Mesenteric fat pad (tissue), 1 donor: ENCODE measurements around the gene PNCK. TPM values are rescaled to one million over a fixed set of nuclear protein-coding genes. Genes with fewer than 3 reads are reported as not detected.
A peak's percentile ranks its signal among the peaks of the same experiment; 100 is the strongest.

Experiments used
- DNase-seq: peaks from one replicate; pipeline ENCODE4 v3.0.0-alpha.2; 2020; ENCODE audit warnings: low spot score
- total RNA-seq: library from RNA; stranded (reverse); fragmentation: NEBNext Ultra II Directional; extraction: Animal tissue kit (Norgen Biotek cat#: 25700); gene quantifications from one replicate; pipeline ENCODE4 v1.2.1, GENCODE V29; 2021
- donor health status: DM: yes; HTN: yes; CAD: no.

PNCK gene
- total RNA-seq, 1 donor from 2014 or later = 1.4 TPM

DNA sequence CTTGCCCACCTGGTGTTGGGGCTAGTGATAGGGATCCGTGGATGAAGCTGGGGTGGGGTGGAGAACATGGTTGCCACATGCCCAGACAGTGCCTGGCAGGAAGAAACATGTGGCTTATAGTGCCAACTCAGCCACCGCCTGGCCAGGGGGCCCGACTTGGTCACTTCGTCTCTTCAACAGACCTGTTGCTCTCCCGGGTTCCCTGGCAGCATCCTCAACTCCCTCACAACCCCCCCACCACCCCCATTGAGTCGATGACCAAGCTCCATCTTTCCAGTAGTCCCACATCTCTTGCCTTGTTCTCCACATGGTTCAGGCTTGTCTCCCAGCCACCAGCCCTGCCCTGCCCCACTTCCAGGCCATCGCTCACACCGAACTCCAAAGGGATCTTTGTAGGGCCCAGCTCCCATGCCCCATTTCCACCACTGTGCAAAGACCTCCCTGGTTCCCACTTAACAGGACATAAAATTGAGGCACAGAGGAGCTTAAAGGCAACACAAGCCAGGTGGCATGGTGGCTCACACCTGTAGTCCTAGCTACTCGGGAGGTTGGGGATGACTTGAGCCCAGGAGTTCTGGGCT is 7.8 kb downstream of the PNCK start:
- peak; percentile 83 for DNase-seq

DNA sequence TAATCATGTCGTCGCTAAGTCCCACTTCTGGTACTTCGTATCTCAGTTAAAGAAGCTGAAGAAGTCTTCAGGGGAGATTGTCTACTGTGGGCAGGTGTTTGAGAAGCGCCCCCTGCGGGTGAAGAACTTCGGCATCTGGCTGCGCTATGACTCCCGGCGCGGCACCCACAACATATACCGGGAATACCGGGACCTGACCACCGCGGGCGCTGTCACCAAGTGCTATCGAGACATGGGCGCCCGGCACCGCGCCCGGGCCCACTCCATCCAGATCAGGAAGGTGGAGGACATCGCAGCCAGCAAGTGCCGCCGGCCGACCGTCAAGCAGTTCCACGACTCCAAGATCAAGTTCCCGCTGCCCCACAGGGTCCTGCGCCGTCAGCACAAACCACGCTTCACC is 11.3 kb downstream of the PNCK start:
- peak; percentile 89 for DNase-seq

DNA sequence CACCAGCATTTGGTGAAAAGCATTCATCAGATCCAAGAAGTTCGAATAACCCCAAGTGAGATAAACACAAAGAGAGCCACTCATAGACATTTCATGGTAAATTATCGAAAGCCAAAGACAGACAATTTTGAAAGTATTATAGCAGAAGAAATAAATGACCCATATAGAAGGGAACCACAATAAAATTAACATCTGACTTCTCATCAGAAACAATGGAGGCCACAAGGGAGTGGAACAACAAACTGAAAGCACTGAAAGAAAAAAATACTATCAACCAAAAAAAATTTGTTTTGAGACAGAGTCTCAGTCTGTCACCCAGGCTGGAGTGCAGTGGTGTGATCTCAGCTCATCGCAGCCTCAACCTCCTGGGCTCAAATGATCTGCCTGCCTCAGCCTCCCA is 14.3 kb downstream of the PNCK start:
- DNase-seq = no peak

DNA sequence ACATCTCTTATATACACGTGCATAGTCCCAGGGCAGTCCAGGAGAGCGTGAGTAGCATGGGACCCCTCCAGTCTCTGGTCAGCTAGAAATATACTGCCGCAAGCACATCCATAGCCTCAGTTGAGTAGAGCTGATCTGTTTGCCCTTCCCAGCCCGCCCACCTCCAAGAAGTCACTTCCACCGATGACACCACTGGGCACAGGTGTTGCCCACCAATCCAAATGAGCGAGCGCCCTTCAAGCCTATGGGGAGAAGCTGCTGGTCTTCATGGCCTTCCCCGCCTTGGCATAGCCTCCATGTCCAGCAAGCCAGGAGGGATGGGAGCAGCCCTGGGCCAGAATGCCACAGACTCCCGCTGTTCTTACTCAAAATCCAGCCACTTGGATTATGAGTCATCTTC is 16.5 kb downstream of the PNCK start:
- peak; percentile 71 for DNase-seq

DNA sequence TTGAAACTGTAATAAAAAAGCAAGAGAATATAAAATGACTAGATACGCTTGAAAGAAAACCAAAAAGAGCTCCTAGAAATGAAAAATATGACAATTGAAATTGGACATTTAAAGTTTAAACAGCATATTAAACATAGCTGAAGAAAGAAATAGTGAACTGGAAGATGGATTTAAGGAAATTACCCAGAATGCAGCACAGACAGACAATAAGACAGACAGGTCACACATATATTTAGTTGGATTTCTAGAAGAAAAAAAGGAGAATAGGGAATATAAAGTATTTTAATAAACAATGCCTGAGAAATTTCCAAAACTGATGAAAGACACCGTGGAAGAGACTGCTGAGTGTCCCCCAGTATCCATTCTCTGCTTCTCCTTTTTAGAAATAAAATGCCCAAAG is 20.1 kb downstream of the PNCK start:
- DNase-seq = no peak

DNA sequence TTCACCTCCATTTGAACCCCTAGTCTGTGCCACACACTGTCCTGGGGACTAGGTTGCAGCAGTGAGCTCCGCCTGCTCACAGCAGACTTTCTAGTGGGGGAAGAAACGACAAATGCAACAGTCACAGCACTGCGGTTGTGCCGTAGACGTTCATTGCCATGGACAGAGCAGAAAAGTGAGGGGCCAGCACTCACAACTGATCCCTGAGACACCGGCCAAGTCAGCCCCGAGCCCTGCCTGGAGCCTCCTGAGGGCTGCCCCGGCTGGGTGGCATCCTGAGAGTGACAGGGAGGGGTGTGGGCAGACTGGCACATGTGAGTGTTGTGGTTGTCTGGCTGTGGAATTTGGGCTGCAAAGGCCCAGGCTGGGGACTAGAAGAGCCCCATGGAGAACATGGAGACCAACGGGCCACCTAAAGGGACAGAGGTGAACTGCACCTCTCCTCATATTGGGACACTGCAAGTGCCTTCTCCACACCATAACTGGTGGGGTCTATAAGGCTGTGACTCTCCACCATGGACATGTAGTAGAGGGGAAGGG is 22.0 kb downstream of the PNCK start:
- peak; percentile 87 for DNase-seq

DNA sequence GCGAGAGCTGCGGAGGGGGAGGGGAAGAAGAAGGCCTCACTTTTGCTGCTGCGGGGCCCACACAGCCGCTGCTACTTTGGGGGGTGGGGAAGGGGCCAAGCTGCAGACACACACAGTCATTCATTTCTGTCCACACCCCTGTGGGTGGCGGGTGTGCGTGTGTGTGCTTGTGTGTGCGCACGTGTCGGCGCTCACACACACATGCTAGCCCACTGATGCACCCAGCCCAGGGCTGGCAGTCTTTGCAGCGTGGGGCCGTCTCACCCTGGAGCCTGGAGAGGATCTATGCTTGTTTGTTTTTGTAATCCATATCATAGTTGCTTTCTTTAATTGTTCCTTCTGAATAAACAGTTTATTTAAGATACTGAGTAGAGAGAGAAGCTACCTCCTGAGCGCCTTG is 22.7 kb downstream of the PNCK start:
- DNase-seq = no peak

DNA sequence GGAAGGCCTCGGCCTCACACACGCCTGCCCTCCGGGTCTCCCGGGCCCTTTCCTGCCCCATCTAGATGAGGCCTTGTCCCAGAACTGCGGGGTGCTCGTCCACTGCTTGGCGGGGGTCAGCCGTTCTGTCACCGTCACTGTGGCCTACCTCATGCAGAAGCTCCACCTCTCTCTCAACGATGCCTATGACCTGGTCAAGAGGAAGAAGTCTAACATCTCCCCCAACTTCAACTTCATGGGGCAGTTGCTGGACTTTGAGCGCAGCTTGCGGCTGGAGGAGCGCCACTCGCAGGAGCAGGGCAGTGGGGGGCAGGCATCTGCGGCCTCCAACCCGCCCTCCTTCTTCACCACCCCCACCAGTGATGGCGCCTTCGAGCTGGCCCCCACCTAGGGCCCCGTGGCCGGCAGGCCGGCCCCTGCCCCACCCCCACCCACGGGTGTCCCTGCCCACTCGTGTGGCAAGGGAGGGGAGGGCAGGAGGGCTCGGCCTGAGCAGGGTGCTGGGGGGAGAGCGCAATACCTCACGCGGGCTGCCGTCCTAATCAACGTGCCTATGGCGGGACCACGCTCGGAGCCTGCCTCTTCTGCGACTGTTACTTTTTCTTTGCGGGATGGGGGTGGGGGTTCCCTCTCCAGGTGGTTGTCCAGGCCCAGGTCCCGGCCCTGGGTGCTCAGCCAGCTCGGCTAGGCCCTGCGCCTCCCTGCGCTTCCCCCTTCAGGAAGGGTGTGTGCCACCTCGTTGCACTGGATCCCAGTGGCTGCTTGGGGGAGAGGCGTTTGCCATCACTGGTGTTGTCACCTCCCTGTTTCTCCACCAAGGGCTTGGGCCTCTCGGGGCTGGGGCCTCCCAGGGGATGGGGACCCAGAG is 23.5 kb downstream of the PNCK start:
- peak; percentile 81 for DNase-seq

DNA sequence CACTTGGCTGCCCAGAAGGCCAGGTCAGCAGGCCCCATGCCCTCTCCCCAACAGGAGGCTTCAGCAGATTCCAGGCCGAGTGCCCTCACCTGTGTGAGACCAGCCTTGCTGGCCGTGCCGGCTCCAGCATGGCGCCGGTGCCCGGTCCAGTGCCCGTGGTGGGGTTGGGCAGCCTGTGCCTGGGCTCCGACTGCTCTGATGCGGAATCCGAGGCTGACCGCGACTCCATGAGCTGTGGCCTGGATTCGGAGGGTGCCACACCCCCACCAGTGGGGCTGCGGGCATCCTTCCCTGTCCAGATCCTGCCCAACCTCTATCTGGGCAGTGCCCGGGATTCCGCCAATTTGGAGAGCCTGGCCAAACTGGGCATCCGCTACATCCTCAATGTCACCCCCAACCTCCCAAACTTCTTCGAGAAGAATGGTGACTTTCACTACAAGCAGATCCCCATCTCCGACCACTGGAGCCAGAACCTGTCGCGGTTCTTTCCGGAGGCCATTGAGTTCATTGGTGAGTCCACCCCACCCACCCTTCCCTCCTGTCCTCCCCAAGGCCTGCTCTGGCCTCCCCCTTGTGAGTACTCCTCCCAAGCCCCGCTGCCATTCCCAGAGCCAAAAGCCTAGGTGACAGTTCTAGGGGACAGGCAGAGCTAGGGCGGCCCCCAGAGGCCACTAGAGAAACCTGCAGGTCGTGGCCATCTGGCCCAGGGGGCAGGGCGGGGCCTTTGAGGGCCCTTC is 24.3 kb downstream of the PNCK start:
- DNase-seq = peak; percentile 85

DNA sequence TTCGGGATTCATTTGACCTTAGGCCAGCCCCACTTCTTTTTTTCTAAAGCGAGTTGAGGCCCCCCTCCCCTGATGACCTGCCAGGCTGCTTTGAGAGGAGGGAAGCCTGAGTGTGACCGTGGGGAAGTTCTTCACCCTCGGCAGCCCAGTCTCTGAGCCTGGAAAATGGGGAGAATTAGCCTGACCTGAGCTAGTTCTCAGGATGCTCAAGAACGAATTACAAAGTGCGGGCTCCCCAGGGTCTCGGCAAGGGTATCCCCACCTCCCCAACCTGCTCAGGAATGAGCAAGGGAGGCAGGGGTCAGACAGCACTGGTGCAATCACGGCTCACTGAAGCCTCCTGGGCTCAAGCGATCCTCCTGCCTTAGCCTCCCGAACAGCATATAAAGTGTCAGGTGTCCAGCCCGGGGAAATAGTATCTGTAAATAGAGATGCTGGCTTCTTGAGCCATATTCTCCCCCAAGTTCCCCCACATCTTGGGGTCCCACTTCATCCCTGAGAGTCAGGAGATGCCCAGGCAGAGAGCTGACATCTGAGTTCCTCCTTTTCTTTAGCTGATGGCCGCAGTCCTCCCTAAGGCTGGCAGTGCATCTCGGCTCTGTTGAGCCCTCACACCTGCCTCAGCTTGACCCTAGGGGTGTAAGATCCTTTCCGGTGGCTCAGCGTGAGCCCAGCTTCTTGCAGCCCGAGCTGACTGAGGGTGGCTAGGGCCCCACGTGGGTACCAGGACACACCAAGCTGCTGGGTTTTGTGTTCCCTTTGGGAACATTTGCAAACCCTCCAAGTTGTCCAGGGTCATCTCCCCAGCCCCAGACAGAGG is 25.0 kb downstream of the PNCK start:
- DNase-seq = no peak

DNA sequence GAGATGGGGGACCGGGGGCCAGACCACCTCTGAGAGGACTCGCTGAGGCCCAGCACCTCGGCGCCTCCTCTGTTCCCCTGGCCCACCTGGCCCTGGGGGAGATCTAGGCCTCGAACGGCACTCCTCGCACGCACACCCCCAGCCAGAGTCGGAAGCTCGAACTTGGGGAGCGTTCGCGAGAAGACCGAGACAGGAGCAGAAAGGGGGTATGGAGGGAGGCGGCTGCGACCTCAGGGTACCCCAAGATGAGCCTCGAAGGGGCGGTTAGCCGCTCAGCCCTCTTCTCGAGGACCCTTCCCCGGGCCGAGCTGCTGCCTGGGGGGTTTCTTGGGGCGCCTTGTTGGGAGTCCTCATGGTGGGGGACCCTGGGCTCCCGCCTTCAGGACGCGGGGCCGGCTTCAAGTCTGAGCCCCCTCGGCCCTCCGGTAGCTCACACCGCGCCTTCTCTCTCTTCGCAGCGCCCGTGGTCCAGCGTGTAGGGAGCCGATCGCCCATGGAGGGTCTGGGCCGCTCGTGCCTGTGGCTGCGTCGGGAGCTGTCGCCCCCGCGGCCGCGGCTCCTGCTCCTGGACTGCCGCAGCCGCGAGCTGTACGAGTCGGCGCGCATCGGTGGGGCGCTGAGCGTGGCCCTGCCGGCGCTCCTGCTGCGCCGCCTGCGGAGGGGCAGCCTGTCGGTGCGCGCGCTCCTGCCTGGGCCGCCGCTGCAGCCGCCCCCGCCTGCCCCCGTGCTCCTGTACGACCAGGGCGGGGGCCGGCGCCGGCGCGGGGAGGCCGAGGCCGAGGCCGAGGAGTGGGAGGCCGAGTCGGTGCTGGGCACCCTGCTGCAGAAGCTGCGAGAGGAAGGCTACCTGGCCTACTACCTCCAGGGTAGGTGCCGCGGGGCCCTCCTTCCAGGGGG is 25.9 kb downstream of the PNCK start:
- peak; percentile 87 for DNase-seq

DNA sequence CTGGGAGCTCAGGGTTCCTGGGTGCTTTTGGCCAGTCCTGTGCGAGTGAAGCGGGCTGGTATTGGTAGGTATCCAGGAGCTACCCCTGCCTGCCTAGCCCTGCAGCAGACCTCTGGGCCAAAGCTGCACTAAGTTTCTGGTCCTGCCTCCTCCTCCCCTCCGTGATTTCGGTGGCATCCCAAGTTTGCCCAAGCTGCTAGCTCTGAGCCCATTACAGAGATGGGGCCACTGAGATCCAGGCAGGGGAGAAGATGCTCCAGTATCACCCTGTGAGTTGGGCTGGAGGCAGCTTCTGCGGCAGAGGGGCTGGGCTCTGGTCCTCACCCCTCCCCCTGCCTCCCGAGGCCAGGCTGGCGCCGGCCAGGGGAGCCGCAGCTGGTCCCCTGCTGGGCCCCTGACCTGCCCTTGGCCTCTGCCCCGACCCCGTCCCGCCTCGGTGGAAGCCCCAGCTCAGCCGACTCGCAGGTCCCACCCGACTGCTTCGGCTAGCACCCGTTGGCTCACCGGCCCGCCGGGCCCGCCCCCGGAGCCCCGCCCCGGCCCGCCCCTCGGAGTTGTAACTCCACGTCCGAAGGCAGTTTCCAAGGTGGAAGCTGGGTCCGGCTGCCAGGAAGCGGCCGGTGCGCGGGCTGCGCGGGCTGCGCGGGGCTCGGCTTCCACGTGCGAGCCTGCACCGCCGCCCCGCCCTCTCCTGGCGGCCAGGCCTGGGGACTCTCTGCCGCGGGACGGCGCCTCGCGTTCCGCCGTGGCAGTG is 26.8 kb downstream of the PNCK start, which contains the start of gene DUSP9:
DUSP9 (plus strand) TSS at position 584 of the 754 bp plus-strand sequence. CDS start 751 bp downstream, outside the sequence.
- peak; percentile 85 for DNase-seq

DNA sequence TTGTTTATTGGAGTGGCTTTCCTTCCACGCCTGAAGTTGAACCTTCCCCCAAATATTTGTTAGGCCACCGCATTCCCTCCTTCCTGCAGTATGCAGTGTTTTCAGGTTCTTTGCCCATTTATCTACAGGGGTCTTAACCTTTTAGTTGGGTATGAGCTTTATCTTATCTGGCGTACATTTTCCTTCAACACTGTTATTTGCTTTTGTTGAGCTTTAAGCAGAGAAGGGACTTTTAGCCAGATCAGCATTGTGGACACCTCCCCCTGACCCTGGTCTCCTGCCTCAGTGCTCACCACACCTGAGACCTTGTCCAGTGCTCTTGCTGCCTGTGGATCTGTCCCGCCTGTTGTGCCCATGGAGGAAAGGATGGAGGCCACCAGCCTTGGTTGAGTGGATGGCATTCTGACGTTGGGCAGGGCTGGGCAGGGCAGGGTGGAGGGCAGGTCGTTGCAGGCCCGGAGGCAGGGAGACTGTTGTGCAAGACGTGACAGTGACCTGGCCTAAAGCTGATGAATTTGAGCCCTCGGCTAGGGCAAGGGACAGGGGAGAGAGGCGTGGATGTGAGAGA is 27.6 kb downstream of the PNCK start:
- peak; percentile 74 for DNase-seq

DNA sequence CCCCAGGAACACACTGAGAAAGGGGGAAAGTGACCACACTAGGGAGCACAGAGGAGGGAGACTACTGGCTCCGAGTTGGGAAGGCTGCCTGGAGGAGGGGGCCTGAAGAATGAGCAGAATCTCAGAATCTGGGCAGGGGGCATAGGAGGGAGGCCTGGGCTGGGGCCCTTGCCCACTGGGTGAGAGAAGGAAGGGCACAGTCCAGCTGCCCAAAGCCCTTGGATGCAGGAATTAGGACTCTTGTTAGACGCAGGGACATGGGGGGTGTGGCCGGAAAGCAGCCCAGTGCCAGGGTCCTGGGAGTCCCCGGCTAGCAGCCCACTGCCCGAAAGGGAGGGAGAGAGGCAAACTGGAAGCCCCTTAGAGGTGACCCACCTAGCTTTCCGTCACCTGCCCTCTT is 28.5 kb downstream of the PNCK start:
- DNase-seq = peak; percentile 81

DNA sequence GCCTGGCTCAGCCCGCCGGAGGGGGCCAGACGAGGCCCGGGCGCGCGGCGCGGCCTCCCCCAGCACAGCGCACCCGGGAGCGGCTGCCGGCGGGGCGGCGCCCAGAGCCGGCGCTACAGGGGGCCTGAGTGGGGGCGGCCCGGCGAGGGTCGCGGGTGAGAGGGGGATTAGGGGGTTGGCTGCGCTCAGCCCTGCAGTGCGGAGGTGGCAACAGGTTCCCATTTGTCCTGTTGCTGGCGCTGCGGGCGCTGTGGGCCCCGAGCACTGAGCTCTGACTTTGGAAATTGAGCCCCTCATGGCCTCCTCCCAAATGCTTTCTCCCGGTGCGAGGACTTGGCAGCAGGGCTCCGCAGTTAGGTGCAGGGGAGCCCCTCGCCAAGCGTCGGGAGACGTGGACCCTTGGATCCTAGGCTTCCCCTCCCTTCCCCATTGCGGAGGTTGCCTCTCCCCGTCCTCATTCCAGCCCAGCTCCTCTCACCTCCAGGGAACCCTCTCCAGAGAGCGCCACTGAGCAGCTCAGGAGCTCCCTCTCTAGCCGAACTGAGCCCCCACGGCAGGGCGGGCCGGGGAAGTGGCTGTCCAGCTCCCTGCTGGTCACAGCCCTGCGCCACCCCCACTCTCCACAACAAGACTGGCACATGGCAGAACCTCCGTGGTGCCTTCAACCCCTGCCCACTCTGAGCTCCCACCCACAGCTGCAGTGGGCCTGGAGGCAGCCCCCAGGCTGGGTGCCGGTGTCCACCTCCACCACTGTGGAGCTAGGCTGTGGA is 29.1 kb downstream of the PNCK start:
- DNase-seq = peak; percentile 67

DNA sequence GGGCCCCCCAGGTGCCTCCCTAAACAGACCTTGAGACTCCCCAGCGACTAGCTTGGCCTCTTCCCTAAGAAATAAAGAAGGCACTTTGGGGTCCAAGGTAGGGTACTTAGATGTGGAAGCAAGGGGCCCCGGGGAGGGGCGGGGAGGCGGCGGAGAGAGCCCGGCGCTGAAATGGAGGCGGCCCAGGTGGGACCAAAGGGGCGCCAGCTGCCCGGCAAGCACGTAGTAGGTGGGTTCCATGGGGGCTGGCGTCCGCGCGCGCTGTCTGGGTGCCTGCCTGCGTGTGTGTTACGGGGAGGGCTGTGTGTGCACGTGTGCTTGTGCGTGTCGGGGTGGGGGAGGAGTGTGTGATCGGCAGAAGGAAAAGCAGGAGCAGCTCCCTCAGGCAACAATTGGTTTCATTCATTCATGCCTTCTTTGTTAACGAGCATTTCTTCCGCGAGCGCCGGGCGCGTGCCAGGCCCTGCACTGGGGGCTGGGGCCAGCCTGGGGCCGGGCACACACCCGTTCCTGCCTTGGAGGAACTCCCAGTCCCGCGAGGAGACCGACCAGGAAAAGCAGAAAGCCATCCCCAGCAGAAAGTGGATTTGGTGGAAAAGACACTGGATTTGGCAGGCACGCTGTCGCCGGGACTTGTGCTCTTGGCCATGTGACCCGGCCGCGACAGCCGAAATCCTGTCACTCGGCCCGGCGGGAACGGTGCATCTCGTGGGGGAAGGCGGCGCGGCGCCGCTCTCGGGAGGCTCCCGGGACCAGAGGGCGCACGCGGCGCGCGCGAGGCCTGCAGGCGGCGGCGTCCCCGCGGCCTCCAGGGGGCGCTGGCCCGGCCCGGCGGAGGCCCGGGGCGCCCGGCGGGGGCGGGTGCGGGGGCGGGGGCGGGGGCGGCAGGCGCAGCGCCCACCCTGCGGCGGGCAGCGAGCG is 29.9 kb downstream of the PNCK start:
- peak; percentile 88 for DNase-seq
